ENCODE data around the gene CLK3.
A peak's percentile ranks its signal among the peaks of the same experiment; 100 is the strongest.

Gene CLK3

GRCh38 chr15:74653426-74654102, 37.9 kb downstream of the CLK3 start:
- peak; percentile 25; the same call in 1 of the 2 replicates for TF ChIP-seq ZNF18 (tag by site-specific recombination; IDR thresholded peaks at IDR 0.05)
- no peak for TF ChIP-seq SP2 (tag by site-specific recombination; IDR thresholded peaks at IDR 0.05)
- TF ChIP-seq ZIC2 (tag by site-specific recombination; IDR thresholded peaks at IDR 0.05): no peak
- no peak overlapping the region for H3K27ac ChIP-seq (ENCODE audit: extremely low read depth, low read depth, low read length)

GRCh38 chr15:74655424-74655823, 39.8 kb downstream of the CLK3 start:
- CTCF ChIA-PET: interaction anchor here (1.3 to 16.2 kb wide), 3 partner anchors 21 to 246 kb away, joined by 4 to 200 read pairs (median 7); no protein-coding TSS in a partner anchor
- Histone ChIP-seq H3K9me3 (ENCODE audit: control insufficient read depth, insufficient read depth, low read depth, low read length) (no peaks in the 10 kb centered on the region), H3K27ac (ENCODE audit: extremely low read depth, low read depth, low read length) (no peak overlapping the region), H3K4me3 (ENCODE audit: low read depth, low read length) (no peak overlapping the region), H3K36me3 (ENCODE audit: control insufficient read depth in 2 of 2, insufficient read depth in 1 of 2, low read length in 2 of 2) (peaks cover 4 to 32% of the 10 kb centered on the region in 2 experiments; a peak in 2 of 3 replicates), H3K4me1 (ENCODE audit: control insufficient read depth, insufficient read depth, low read length) (peaks cover 16% of the 10 kb centered on the region)
- POLR2A ChIA-PET: no interaction called here
- TF ChIP-seq ZNF623 (tag by site-specific recombination; IDR thresholded peaks at IDR 0.05) (no peak), ZNF169 (tag by site-specific recombination; IDR thresholded peaks at IDR 0.05) (no peak), ZNF513 (tag by site-specific recombination; IDR thresholded peaks at IDR 0.05) (no peak), ZNF362 (tag by site-specific recombination; IDR thresholded peaks at IDR 0.05) (no peak), ZNF629 (tag by site-specific recombination; IDR thresholded peaks at IDR 0.05) (0 out of 2 replicates have a peak, but pooled peaks have one; percentile 21), ZNF792 (tag by site-specific recombination; IDR thresholded peaks at IDR 0.05) (no peak), ZBTB20 (tag by site-specific recombination; IDR thresholded peaks at IDR 0.05) (no peak), OVOL3 (tag by site-specific recombination; IDR thresholded peaks at IDR 0.05) (no peak), ZNF24 (tag by site-specific recombination; IDR thresholded peaks at IDR 0.05) (no peak), ZNF707 (tag by site-specific recombination; IDR thresholded peaks at IDR 0.05) (no peak), ZBTB44 (tag by site-specific recombination; IDR thresholded peaks at IDR 0.05) (peak; percentile 63), ZNF549 (tag by site-specific recombination; IDR thresholded peaks at IDR 0.05) (no peak), SALL2 (tag by site-specific recombination; IDR thresholded peaks at IDR 0.05; ENCODE audit: borderline replicate concordance) (no peak), ZNF747 (tag by site-specific recombination; IDR thresholded peaks at IDR 0.05) (no peak), ZNF776 (tag by site-specific recombination; IDR thresholded peaks at IDR 0.05; ENCODE audit: borderline replicate concordance) (no peak), ZNF645 (tag by site-specific recombination; IDR thresholded peaks at IDR 0.05) (no peak), ZNF302 (tag by site-specific recombination; IDR thresholded peaks at IDR 0.05; ENCODE audit: low read depth) (no peak), ZNF239 (tag by site-specific recombination; IDR thresholded peaks at IDR 0.05) (no peak), RBAK (tag by site-specific recombination; IDR thresholded peaks at IDR 0.05) (no peak), ZNF473 (tag by site-specific recombination; IDR thresholded peaks at IDR 0.05) (no peak), ZNF654 (tag by site-specific recombination; IDR thresholded peaks at IDR 0.05; ENCODE audit: low read depth) (no peak)

More at GRCh38 chr15:74653426-74654102, 37.9 kb downstream of the CLK3 start:
- Histone ChIP-seq H3K9me3 (ENCODE audit: control insufficient read depth, insufficient read depth, low read depth, low read length) (no peaks in the 10 kb centered on the region), H3K4me1 (ENCODE audit: control insufficient read depth, insufficient read depth, low read length) (peaks cover 16% of the 10 kb centered on the region), H3K36me3 (ENCODE audit: control insufficient read depth in 2 of 2, insufficient read depth in 1 of 2, low read length in 2 of 2) (peaks cover 4 to 40% of the 10 kb centered on the region in 2 experiments; a peak in 2 of 3 replicates), H3K4me3 (ENCODE audit: low read depth, low read length) (no peak overlapping the region)
- CTCF ChIA-PET: interaction anchor here (0.7 to 16.2 kb wide), 4 partner anchors 19 to 115 kb away, joined by 3 to 200 read pairs (median 5); partner anchors contain the start of gene CYP1A1
- POLR2A ChIA-PET: interaction anchor here (0.6 kb wide), 1 partner anchor 43 kb away, joined by 3 read pairs; no protein-coding TSS in a partner anchor

Measured in HEK293 (cell line).